Mesendoderm (in vitro differentiated cells): ENCODE data around the gene GRIK1.

Experiments used
- DNase-seq: peaks from one replicate; pipeline ENCODE4 v3.0.0; 2013
- H2AK5ac ChIP-seq: 2 replicates; pipeline ENCODE4 v1.6.1; 2013; ENCODE audit warnings: low read length, inconsistent platforms
- H2BK120ac ChIP-seq: 2 replicates; pipeline ENCODE4 v1.6.1; 2013; ENCODE audit warnings: low read depth, mild to moderate bottlenecking, low read length, moderate library complexity, mixed read lengths
- H2BK15ac ChIP-seq: replicated peaks from 2 replicates; pipeline ENCODE4 v1.6.1; 2013; ENCODE audit warnings: low read depth, mild to moderate bottlenecking, moderate library complexity
- H2BK5ac ChIP-seq: 2 replicates; pipeline ENCODE4 v1.6.1; 2013; ENCODE audit warnings: low read length, inconsistent platforms
- H3K18ac ChIP-seq: 2 replicates; pipeline ENCODE4 v1.6.1; 2013; ENCODE audit warnings: mild to moderate bottlenecking, low read length, mixed read lengths
- H3K23ac ChIP-seq: one replicate; pipeline ENCODE4 v1.6.1; 2013; ENCODE audit warnings: low read length
- H3K27ac ChIP-seq: 2 replicates; pipeline ENCODE4 v1.5.1; 2013; ENCODE audit warnings: low read depth, mild to moderate bottlenecking, inconsistent platforms, low read length, moderate library complexity
- H3K27me3 ChIP-seq: 2 replicates; pipeline ENCODE4 v1.6.1; 2013; ENCODE audit warnings: low read length, control low read depth, mild to moderate bottlenecking, inconsistent platforms; ENCODE audit not compliant: insufficient read depth, poor library complexity
- H3K36me3 ChIP-seq: 2 replicates; pipeline ENCODE4 v1.6.1; 2013; ENCODE audit warnings: low read length, inconsistent platforms; ENCODE audit not compliant: control insufficient read depth, insufficient read depth
- H3K4ac ChIP-seq: one replicate; pipeline ENCODE4 v1.6.1; 2013; ENCODE audit warnings: low read depth, mild to moderate bottlenecking, low read length, moderate library complexity
- H3K4me1 ChIP-seq: 2 replicates; pipeline ENCODE4 v1.6.1; 2013; ENCODE audit warnings: low read depth, low read length, inconsistent platforms; ENCODE audit not compliant: control insufficient read depth
- H3K4me2 ChIP-seq: 2 replicates; pipeline ENCODE4 v1.6.1; 2013; ENCODE audit warnings: low read length
- H3K4me3 ChIP-seq: 2 replicates; pipeline ENCODE4 v1.5.1; 2013; ENCODE audit warnings: mild to moderate bottlenecking, low read length
- H3K56ac ChIP-seq: one replicate; pipeline ENCODE4 v1.6.1; 2013; ENCODE audit warnings: low read length
- H3K79me1 ChIP-seq: 2 replicates; pipeline ENCODE4 v1.6.1; 2013; ENCODE audit warnings: low read length, inconsistent platforms
- H3K79me2 ChIP-seq: 2 replicates; pipeline ENCODE4 v1.6.1; 2013; ENCODE audit warnings: mild to moderate bottlenecking, low read length; ENCODE audit not compliant: control insufficient read depth, insufficient read depth
- H3K9ac ChIP-seq: 2 replicates; pipeline ENCODE4 v1.6.1; 2013; ENCODE audit warnings: low read length, inconsistent platforms
- H4K5ac ChIP-seq: one replicate; pipeline ENCODE4 v1.6.1; 2013; ENCODE audit warnings: low read length
- H4K8ac ChIP-seq: one replicate; pipeline ENCODE4 v1.6.1; 2013; ENCODE audit warnings: low read depth, mild to moderate bottlenecking, control low read depth, low read length, moderate library complexity
- WGBS: extraction: QIAGEN DNeasy Blood & Tissue Kit; methylation state at CpG from one replicate; pipeline ENCODE4 v1.1.7; 2013; ENCODE audit warnings: low lambda C conversion rate, missing lambda C conversion rate; ENCODE audit not compliant: insufficient coverage; ENCODE audit errors: extremely low coverage; 5-methylcytosine and 5-hydroxymethylcytosine counted together

Gene GRIK1

GRCh38 chr21:29529139-29529538 lies 410.7 kb downstream of the GRIK1 start:
- H2BK120ac ChIP-seq, result no peak overlapping the region
- DNase-seq, result no peak
- H3K4me1 ChIP-seq, result no peaks in the 10 kb centered on the region
- no peak overlapping the region for H3K9ac ChIP-seq
- H3K79me1 ChIP-seq, result no peaks in the 10 kb centered on the region
- H3K23ac ChIP-seq, result no peak overlapping the region
- WGBS, result no CpG with 5 or more reads among the region's 4 CpGs
- H3K27ac ChIP-seq, result no peak overlapping the region
- no peaks in the 10 kb centered on the region for H3K36me3 ChIP-seq
- H3K4ac ChIP-seq, result no peak overlapping the region
- no peak overlapping the region for H2AK5ac ChIP-seq
- no peak overlapping the region for H3K18ac ChIP-seq
- H4K5ac ChIP-seq, result no peak overlapping the region
- no peak overlapping the region for H2BK15ac ChIP-seq
- H3K56ac ChIP-seq, result no peak overlapping the region
- H3K79me2 ChIP-seq, result no peaks in the 10 kb centered on the region
- H3K4me3 ChIP-seq, result no peak overlapping the region
- no peak overlapping the region for H2BK5ac ChIP-seq
- no peak overlapping the region for H3K4me2 ChIP-seq
- no peaks in the 10 kb centered on the region for H3K27me3 ChIP-seq
- no peak overlapping the region for H4K8ac ChIP-seq

DNA sequence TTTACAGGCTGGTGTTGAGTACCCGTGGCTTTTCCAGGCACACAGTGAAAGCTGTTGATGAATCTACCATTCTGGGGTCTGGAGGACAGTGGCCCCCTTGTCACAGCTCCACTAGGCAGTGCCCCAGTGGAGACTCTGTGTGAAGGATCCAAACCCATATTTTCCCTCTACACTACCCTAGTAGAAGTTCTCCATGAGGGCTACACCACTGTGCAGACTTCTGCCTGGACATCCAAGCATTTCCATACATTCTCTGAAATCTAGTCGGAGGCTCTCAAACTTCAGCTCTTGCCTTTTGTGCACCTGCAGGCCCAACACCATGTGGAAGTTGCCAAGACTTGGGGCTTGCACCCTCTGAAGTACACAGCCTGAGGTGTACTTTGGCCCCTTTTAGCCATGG lies 413.3 kb downstream of the GRIK1 start:
- Histone ChIP-seq H4K5ac (no peak overlapping the region), H3K4me1 (no peaks in the 10 kb centered on the region), H2BK15ac (no peak overlapping the region), H3K79me1 (no peaks in the 10 kb centered on the region), H3K18ac (no peak overlapping the region), H3K4me2 (no peak overlapping the region), H3K4me3 (no peak overlapping the region), H3K9ac (no peak overlapping the region), H3K36me3 (no peaks in the 10 kb centered on the region), H4K8ac (no peak overlapping the region), H2AK5ac (no peak overlapping the region), H3K56ac (no peak overlapping the region), H3K23ac (no peak overlapping the region), H3K27me3 (no peaks in the 10 kb centered on the region), H3K27ac (no peak overlapping the region), H2BK120ac (no peak overlapping the region), H3K79me2 (no peaks in the 10 kb centered on the region), H2BK5ac (no peak overlapping the region), H3K4ac (no peak overlapping the region)
- no CpG with 5 or more reads among the region's 2 CpGs for WGBS
- peak; percentile 7 for DNase-seq

DNA sequence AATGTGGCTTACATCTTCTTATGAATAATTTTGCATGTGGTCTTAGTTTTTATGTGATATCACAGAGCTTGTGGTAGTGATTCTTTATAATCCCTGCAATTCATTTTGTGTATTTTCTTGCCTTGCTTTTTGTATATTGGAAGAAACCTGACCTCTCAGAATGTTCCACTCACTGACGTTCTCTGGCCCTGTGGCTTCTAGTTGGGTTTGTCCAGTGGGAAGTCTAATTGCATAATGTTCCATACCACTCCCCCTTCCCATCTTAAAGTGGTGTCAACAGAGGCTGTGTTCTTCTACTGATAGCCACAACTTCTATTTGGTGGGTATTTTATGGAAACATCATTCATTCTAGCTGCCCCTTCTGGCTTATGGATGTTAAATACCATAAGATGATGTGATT lies 415.7 kb downstream of the GRIK1 start:
- Histone ChIP-seq H3K79me2 (no peaks in the 10 kb centered on the region), H3K56ac (no peak overlapping the region), H3K79me1 (no peaks in the 10 kb centered on the region), H4K5ac (no peak overlapping the region), H2BK5ac (no peak overlapping the region), H3K9ac (no peak overlapping the region), H3K4me3 (no peak overlapping the region), H3K18ac (no peak overlapping the region), H4K8ac (no peak overlapping the region), H3K4me1 (no peaks in the 10 kb centered on the region), H3K4ac (no peak overlapping the region), H2AK5ac (no peak overlapping the region), H3K23ac (no peak overlapping the region), H3K27me3 (no peaks in the 10 kb centered on the region), H2BK15ac (no peak overlapping the region), H3K4me2 (no peak overlapping the region), H3K36me3 (no peaks in the 10 kb centered on the region), H2BK120ac (no peak overlapping the region), H3K27ac (no peak overlapping the region)
- WGBS, result no CpG with 5 or more reads among the region's 1 CpG
- no peak for DNase-seq

GRCh38 chr21:29523646-29524045 lies 416.1 kb downstream of the GRIK1 start:
- no CpG with 5 or more reads among the region's 1 CpG for WGBS
- no peaks in the 10 kb centered on the region for H3K4me1 ChIP-seq

GRCh38 chr21:29521872-29522271 lies 417.9 kb downstream of the GRIK1 start:
- H3K79me1 ChIP-seq, result no peaks in the 10 kb centered on the region
- H2AK5ac ChIP-seq, result no peak overlapping the region
- no peak overlapping the region for H3K4me3 ChIP-seq
- no peaks in the 10 kb centered on the region for H3K36me3 ChIP-seq
- no peaks in the 10 kb centered on the region for H3K27me3 ChIP-seq
- H3K27ac ChIP-seq, result no peak overlapping the region
- H3K18ac ChIP-seq, result no peak overlapping the region
- H2BK5ac ChIP-seq, result no peak overlapping the region
- H3K9ac ChIP-seq, result no peak overlapping the region
- no peaks in the 10 kb centered on the region for H3K4me1 ChIP-seq
- no peak overlapping the region for H4K5ac ChIP-seq
- H4K8ac ChIP-seq, result no peak overlapping the region
- no peak overlapping the region for H3K4ac ChIP-seq
- DNase-seq, result no peak
- H3K56ac ChIP-seq, result no peak overlapping the region
- no peaks in the 10 kb centered on the region for H3K79me2 ChIP-seq
- no peak overlapping the region for H2BK120ac ChIP-seq
- no CpG with 5 or more reads among the region's 1 CpG for WGBS
- no peak overlapping the region for H3K23ac ChIP-seq
- H2BK15ac ChIP-seq, result no peak overlapping the region
- no peak overlapping the region for H3K4me2 ChIP-seq

More at GRCh38 chr21:29523646-29524045, 416.1 kb downstream of the GRIK1 start:
- Histone ChIP-seq H3K79me1 (no peaks in the 10 kb centered on the region), H3K4me3 (no peak overlapping the region), H2BK5ac (no peak overlapping the region), H3K36me3 (no peaks in the 10 kb centered on the region), H3K79me2 (no peaks in the 10 kb centered on the region), H3K56ac (no peak overlapping the region), H4K5ac (no peak overlapping the region), H3K18ac (no peak overlapping the region), H3K4me2 (no peak overlapping the region), H3K27ac (no peak overlapping the region), H3K4ac (no peak overlapping the region), H3K9ac (no peak overlapping the region), H3K27me3 (no peaks in the 10 kb centered on the region), H2AK5ac (no peak overlapping the region), H2BK15ac (no peak overlapping the region), H3K23ac (no peak overlapping the region), H4K8ac (no peak overlapping the region), H2BK120ac (no peak overlapping the region)
- no peak for DNase-seq

DNA sequence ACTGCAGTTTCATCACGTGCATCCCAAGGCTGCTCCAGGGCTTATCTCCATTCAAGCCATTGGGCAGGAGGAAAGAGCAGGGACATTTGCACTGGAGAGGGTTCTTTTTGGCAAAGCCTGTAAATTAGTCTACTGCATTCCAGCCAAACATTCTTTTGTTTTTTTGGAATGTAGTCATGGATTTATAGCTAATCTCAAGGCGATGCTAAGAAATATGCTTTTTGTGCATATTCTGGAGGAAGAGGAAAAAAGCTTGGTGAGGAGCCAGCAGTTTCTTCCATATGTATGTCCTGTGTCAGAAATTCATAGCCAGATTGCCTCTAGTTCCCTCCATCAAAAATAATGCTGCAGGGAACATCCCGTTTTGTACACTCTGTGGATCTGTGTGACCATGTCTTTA lies 419.6 kb downstream of the GRIK1 start:
- H2BK5ac ChIP-seq, result no peak overlapping the region
- H3K27ac ChIP-seq, result no peak overlapping the region
- no peak for DNase-seq
- no peak overlapping the region for H3K4me3 ChIP-seq
- H4K8ac ChIP-seq, result no peak overlapping the region
- H3K4me1 ChIP-seq, result no peaks in the 10 kb centered on the region
- no peak overlapping the region for H4K5ac ChIP-seq
- H2BK15ac ChIP-seq, result no peak overlapping the region
- no peaks in the 10 kb centered on the region for H3K79me2 ChIP-seq
- H3K79me1 ChIP-seq, result no peaks in the 10 kb centered on the region
- no peaks in the 10 kb centered on the region for H3K27me3 ChIP-seq
- no CpG with 5 or more reads among the region's 3 CpGs for WGBS
- H3K23ac ChIP-seq, result no peak overlapping the region
- no peak overlapping the region for H3K4ac ChIP-seq
- no peak overlapping the region for H2AK5ac ChIP-seq
- no peak overlapping the region for H3K4me2 ChIP-seq
- no peak overlapping the region for H3K18ac ChIP-seq
- no peak overlapping the region for H2BK120ac ChIP-seq
- H3K56ac ChIP-seq, result no peak overlapping the region
- H3K9ac ChIP-seq, result no peak overlapping the region
- no peaks in the 10 kb centered on the region for H3K36me3 ChIP-seq
